Loucy (cell line): ENCODE results near the gene BCAS3.

Experiments
- H2AFZ ChIP-seq: fragments of 200-600 bp; sonication (generic); 2 replicates; pipeline ENCODE4 v1.6.0; 2016; ENCODE audit warnings: antibody characterized with exemption, mild to moderate bottlenecking, low read length, moderate library complexity
- H3F3A ChIP-seq: fragments of 200-600 bp; 2 replicates; pipeline ENCODE4 v1.6.0; 2016; ENCODE audit warnings: antibody characterized with exemption, low read depth, mild to moderate bottlenecking
- H3K27me3 ChIP-seq: fragments of 200-600 bp; sonication (generic); 2 replicates; pipeline ENCODE4 v1.6.1; 2014; ENCODE audit warnings: low read length, mild to moderate bottlenecking; ENCODE audit not compliant: insufficient read depth, poor library complexity, severe bottlenecking
- H3K36me3 ChIP-seq: fragments of 200-600 bp; sonication (generic); 2 replicates; pipeline ENCODE4 v1.6.1; 2016; ENCODE audit warnings: low read length; ENCODE audit not compliant: insufficient read depth
- H3K4me1 ChIP-seq: fragments of 200-600 bp; sonication (generic); 2 replicates; pipeline ENCODE4 v1.5.1; 2014; ENCODE audit warnings: low read length, mild to moderate bottlenecking; ENCODE audit not compliant: insufficient read depth, poor library complexity, severe bottlenecking
- H3K4me2 ChIP-seq: fragments of 200-600 bp; sonication (generic); 2 replicates; pipeline ENCODE4 v1.6.0; 2014; ENCODE audit warnings: antibody characterized with exemption, low read length, low read depth, mild to moderate bottlenecking; ENCODE audit not compliant: poor library complexity, severe bottlenecking
- H3K4me3 ChIP-seq: fragments of 200-600 bp; sonication (generic); 2 replicates; pipeline ENCODE4 v1.5.1; 2014; ENCODE audit warnings: low read length, mild to moderate bottlenecking, mixed read lengths; ENCODE audit not compliant: poor library complexity, severe bottlenecking
- H3K79me2 ChIP-seq: fragments of 200-600 bp; sonication (generic); 2 replicates; pipeline ENCODE4 v1.6.1; 2014; ENCODE audit warnings: low read length; ENCODE audit not compliant: insufficient read depth
- H3K9ac ChIP-seq: fragments of 200-600 bp; sonication (generic); 2 replicates; pipeline ENCODE4 v1.6.0; 2014; ENCODE audit warnings: mild to moderate bottlenecking, low read depth, low read length, moderate library complexity; ENCODE audit not compliant: poor library complexity, severe bottlenecking
- H3K9me2 ChIP-seq: fragments of 200-600 bp; sonication (generic); replicated peaks from 2 replicates; pipeline ENCODE4 v1.6.1; 2016; ENCODE audit warnings: low read depth, low read length, mixed read lengths
- H3K9me3 ChIP-seq: fragments of 200-600 bp; sonication (generic); 2 replicates; pipeline ENCODE4 v1.6.1; 2014; ENCODE audit warnings: mild to moderate bottlenecking, antibody characterized with exemption, low read length, low read depth; ENCODE audit not compliant: insufficient read depth
- H4K20me1 ChIP-seq: fragments of 200-600 bp; sonication (generic); 2 replicates; pipeline ENCODE4 v1.6.0; 2014; ENCODE audit warnings: antibody characterized with exemption, low read length, mild to moderate bottlenecking; ENCODE audit not compliant: insufficient read depth, poor library complexity, severe bottlenecking
- EZH2phosphoT487 ChIP-seq: fragments of 200-600 bp; IDR thresholded peaks from 2 replicates; pipeline ENCODE4 v1.6.1; 2018; ENCODE audit warnings: antibody characterized with exemption, mild to moderate bottlenecking, moderate library complexity, borderline replicate concordance
- TF ChIP-seq, protein P1 (sequence below): fragments of 200-600 bp; sonication (generic); conservative IDR thresholded peaks from 2 replicates; pipeline ENCODE4 v1.5.1; 2014; ENCODE audit warnings: mild to moderate bottlenecking, antibody characterized with exemption, low read length

The BCAS3 gene

DNA sequence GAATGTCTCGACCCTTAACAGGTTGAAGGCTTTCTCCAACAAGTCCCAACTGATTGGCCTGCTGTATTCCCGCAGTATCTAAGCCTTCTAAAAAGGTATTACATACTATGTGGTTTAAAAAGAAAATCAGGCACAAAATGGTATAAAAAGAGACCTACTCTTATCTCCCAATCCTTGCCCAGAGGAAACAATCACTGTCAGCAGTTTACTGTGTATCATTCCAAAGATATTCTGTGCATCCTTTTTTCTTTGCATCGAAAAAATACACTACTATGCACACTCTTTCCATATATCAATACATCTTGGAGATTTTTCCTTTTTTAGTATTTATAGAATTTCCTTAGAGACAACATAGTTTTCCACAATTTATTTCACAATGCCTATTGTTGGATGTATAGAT is 603.2 kb downstream of the BCAS3 start:
- Histone ChIP-seq H3K9ac (no peak overlapping the region), H3K4me1 (peaks cover 33% of the 10 kb centered on the region)

DNA sequence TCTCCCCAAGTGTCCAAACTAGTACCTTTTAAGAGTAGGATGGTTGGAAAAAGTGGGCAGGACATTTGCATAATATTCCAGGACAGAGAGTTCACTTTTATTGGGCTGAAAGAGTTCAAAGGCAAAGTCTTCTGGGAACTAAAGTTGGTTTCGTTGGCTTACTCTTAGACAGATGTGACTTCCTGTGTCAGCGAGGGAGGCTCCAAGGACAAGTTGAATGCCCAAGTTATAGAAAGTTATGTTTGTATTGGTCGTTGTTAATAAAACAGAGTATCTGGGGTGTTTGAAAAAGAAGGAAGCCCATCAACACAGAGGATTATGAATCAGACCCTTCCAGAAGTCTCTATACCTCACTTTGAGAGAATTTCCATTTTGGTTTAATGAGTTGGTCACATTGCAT is 604.7 kb downstream of the BCAS3 start:
- Histone ChIP-seq H3F3A (0 out of 2 replicates have a peak, but pooled peaks cover 2% of the 10 kb centered on the region), H4K20me1 (no peaks in the 10 kb centered on the region), H2AFZ (no peak overlapping the region), H3K4me2 (peak overlapping the region; percentile 3), H3K9me3 (no peaks in the 10 kb centered on the region), H3K4me1 (peaks cover 33% of the 10 kb centered on the region), H3K9me2 (no peaks in the 10 kb centered on the region), H3K79me2 (no peaks in the 10 kb centered on the region), H3K27me3 (no peaks in the 10 kb centered on the region), H3K4me3 (no peak overlapping the region), H3K36me3 (no peaks in the 10 kb centered on the region), H3K9ac (no peak overlapping the region)
- TF ChIP-seq, protein P1, sequence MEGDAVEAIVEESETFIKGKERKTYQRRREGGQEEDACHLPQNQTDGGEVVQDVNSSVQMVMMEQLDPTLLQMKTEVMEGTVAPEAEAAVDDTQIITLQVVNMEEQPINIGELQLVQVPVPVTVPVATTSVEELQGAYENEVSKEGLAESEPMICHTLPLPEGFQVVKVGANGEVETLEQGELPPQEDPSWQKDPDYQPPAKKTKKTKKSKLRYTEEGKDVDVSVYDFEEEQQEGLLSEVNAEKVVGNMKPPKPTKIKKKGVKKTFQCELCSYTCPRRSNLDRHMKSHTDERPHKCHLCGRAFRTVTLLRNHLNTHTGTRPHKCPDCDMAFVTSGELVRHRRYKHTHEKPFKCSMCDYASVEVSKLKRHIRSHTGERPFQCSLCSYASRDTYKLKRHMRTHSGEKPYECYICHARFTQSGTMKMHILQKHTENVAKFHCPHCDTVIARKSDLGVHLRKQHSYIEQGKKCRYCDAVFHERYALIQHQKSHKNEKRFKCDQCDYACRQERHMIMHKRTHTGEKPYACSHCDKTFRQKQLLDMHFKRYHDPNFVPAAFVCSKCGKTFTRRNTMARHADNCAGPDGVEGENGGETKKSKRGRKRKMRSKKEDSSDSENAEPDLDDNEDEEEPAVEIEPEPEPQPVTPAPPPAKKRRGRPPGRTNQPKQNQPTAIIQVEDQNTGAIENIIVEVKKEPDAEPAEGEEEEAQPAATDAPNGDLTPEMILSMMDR = no peak
- no peak for TF ChIP-seq EZH2phosphoT487

More for the DNA sequence above, 603.2 kb downstream of the BCAS3 start:
- TF ChIP-seq EZH2phosphoT487 = no peak
- TF ChIP-seq, protein P1 = no peak
- Histone ChIP-seq H3F3A (0 out of 2 replicates have a peak, but pooled peaks cover 2% of the 10 kb centered on the region), H2AFZ (no peak overlapping the region), H3K27me3 (no peaks in the 10 kb centered on the region), H3K4me3 (no peak overlapping the region), H3K36me3 (no peaks in the 10 kb centered on the region), H3K4me2 (no peak overlapping the region), H3K9me3 (no peaks in the 10 kb centered on the region), H3K79me2 (no peaks in the 10 kb centered on the region), H3K9me2 (no peaks in the 10 kb centered on the region), H4K20me1 (no peaks in the 10 kb centered on the region)

DNA sequence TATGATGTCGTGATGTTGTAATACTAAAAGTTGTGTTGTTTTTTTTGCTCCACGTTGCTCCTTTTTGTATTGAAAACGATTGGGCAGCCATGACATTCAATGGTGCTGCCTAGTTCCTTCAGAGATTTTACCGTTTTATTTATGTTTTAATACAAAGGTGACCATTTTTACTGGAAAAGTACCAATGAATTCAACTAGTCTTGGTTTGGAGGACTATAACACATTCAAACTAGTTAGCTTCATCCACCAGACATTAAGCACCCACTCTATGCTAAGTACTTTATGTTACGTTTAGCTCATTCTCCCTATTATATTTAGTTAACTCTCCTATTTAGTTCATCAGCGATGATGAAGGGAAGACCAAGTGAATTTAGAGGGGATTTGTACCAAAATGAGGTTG is 605.4 kb downstream of the BCAS3 start:
- no peaks in the 10 kb centered on the region for H3K9me2 ChIP-seq
- no peak overlapping the region for H2AFZ ChIP-seq
- no peaks in the 10 kb centered on the region for H3K79me2 ChIP-seq
- no peak overlapping the region for H3K9ac ChIP-seq
- peaks cover 33% of the 10 kb centered on the region for H3K4me1 ChIP-seq
- no peaks in the 10 kb centered on the region for H3K36me3 ChIP-seq
- H4K20me1 ChIP-seq = no peaks in the 10 kb centered on the region
- no peaks in the 10 kb centered on the region for H3K9me3 ChIP-seq
- H3F3A ChIP-seq = 0 out of 2 replicates have a peak, but pooled peaks cover 2% of the 10 kb centered on the region
- no peak for TF ChIP-seq EZH2phosphoT487
- TF ChIP-seq, protein P1 = no peak
- H3K4me2 ChIP-seq = no peak overlapping the region
- no peak overlapping the region for H3K4me3 ChIP-seq
- H3K27me3 ChIP-seq = no peaks in the 10 kb centered on the region
